T-helper 22 cell (primary cell): ENCODE measurements around the gene PDF.
A peak's percentile ranks its signal among the peaks of the same experiment; 100 is the strongest.
"Not testable (repeated sequence)": the region's sequence is repeated elsewhere in the genome, so short reads cannot be mapped to it uniquely, and the experiment has no call there.

Source experiments
- DNase-seq: peaks from one replicate; pipeline ENCODE4 v3.0.0-alpha.2; 2020; ENCODE audit warnings: low read depth

Gene PDF

DNA sequence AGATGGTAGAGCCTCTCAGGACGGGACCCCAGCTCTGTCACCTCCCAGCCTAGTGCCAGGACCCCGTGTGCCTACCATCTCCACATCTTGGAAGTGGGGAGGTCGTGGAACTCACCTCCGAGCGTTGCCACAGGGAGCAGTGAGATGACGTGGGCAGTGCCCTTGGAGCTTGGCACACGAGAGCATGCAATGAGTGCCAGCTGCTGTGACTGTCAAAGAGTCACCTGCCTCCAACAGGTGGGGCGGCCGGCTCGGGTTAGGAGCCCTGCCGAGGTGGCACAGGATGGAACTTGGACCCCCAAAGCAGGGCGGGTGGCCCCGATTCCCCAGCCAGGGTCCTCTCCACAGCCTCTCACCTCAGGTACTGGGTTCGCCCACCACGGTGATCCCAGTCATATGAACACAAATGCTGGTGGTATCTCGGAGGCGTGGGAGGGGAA is 13.8 kb downstream of the PDF start:
- no peak for DNase-seq

DNA sequence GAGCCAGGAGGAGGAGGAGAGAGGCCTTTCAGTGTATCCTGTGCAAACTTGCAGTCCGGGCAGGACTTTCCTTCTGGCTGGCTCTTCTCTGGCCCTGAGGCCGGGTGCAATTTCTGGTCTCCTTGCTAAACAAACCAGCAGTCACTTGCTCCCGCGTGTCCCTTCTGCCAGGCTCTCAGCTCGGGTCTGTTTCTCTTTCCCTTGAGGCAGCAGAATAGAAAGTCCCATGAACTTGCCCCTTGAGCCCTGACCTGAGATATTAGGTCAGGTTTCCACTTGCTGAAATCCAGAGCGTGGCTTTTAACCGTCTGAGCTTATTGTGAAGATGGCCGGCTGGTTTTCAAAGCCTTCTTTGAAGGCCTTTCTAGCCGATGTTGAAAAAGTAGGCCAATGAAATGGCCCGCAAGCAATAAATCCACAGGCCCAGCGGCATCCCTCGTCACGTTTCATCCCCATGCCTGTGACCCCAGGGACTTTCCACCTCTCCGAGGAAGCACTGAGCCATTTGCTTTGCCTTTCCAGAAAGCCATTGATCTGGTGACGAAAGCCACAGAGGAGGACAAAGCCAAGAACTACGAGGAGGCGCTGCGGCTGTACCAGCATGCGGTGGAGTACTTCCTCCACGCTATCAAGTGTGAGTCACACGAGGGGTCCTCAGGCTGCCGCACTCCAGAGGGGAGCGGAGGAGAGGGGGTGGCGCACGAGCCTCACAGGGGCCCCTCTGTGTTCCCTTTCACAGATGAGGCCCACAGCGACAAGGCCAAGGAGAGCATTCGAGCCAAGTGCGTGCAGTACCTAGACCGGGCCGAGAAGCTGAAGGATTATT is 14.7 kb downstream of the PDF start:
- DNase-seq: no peak

DNA sequence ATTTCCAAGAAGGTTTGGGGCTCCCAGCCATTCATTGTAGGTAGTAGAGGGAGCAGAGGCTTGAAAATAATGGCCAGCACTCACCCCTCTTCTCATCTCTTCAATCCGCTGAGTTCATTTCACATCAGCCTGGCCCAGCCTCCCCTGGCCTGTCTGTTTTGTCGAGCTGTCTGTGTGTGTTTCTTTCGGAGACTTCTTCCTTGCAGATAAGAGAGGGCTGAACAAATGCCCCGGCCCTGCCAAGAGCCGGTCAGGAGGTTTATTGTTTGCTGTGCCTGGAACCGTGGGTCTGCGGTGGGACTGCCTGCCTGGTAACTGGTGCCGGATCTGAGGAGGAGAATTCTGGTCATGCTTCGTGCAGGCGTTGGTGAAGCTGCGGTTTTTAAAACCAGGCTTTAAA is 15.9 kb downstream of the PDF start:
- no peak for DNase-seq

DNA sequence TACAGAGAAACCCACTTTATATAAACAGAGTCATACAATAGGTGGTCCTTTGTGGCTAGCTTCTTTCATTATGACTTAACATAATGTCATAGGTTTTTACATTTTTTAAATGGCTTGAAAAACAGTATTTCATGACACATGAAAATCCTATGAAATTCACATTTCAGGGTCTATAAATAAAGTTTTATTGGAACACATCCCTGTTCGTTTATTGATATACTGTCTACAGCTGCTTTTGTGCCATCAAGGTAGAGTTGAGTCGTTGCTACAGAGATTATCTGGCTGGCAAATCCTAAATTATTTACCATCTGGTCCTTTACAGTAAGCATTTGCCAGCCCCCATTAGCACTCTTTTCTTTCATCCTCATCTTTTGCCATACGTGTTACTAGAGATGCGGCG is 16.9 kb downstream of the PDF start:
- DNase-seq: no peak

GRCh38 chr16:69311533-69312387 is 18.6 kb downstream of the PDF start:
- peak; percentile 9 for DNase-seq

GRCh38 chr16:69310653-69311532 is 19.5 kb downstream of the PDF start, which contains the start of gene VPS4A:
Gene VPS4A (plus strand): TSS chr16:69311350. CDS start chr16:69311512, 162 bp downstream.
- DNase-seq: peak; percentile 93

- DNase-seq: no peak
Measured at GRCh38 chr16:69309316-69309715, 21.1 kb downstream of the PDF start.

DNA sequence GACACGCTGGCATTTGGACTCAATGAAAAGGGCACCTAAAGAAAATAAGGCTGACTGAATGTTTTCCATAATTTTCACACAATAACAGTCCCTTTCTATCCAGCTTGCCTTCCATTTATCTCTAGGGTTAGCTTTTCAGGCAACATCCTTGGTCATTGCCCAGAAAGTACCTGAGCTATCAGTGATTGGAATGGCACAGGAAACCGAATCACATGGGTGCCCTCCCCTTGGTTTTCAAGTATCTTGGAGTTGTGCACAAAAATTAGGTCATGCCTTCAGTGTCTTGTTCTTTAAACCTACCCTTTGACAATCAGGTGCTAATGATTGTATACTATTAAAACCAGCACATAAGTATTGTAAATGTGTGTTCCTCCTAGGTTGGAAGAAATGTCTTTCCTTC is 22.5 kb downstream of the PDF start:
- DNase-seq: no peak

- DNase-seq: no peak
Measured at GRCh38 chr16:69307091-69307490, 23.3 kb downstream of the PDF start.

GRCh38 chr16:69306031-69306430 is 24.4 kb downstream of the PDF start:
- no peak for DNase-seq

DNA sequence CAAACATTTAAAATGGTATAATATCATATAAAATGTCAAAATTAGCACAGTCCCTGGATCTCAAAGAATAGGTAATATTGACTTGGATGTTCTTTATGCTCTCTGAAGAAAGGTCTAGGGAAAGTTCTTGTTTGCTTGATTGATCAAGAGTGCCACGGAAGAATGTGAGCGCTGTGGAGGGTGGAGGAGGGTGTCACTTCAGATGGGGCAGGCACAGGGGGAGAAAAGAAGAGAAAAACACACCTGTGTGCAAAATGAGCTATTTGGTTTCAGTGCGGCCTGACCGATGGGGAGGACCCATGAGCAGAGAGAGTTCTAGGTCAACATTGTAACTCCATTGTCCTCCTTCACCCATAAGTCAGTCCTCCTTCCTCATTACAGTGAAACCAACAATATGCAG is 28.1 kb downstream of the PDF start:
- DNase-seq: no peak

DNA sequence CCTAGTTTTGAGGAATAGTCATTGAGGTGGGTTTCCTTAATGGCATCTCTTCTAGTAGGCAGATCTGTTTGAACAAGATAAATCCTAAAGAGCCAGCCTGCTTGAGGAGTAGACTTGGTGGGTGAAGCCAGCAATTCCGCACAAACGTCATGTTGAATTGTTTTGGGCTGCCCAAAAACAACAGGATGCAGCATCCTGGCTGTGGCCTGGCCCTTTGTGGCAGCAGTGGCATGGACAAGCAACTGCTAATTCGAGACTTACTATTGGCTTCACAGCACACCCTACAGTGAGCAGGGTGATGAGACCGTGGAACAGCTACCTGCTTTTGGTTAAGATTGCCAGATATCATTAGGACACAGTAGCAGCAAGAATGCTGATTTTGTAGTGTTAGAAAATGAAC is 28.5 kb downstream of the PDF start:
- no peak for DNase-seq

DNA sequence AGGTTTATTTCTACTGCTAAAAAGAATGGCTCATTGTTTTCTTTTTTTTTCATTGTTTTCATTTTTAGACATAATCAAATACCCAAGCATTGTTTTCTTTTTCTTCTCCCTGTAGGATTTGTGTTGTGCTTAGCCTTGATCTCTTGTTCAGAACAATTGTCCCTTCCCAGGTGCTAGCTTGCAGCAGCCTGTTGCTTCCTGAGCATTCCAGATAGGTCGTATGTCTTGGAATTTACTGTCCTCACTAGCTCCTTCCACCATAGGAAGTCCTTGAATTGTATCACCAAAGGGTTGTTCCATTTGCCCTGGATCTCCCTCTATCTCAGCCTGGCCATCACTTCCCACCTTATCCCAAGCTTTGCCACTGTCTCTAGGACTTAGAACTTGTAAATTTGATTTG is 29.2 kb downstream of the PDF start:
- no peak for DNase-seq

DNA sequence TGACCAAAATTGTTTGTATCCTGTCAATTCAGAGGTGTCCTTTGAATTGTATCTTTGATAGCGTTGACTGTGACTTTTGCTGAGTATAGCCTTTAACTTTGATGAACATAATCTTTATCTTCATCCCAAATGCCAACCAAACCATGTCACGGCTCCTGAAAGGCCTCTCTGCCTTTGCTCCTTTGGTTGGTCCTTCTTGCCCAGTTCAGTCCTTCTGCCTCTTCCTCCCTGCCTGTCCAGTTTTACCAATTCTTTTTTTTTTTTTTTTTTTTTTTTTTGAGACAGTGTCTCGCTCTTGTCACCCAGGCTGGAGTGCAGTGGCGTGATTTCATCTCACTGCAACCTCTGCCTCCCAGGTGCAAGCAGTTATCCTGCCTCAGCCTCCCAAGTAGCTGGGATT is 32.1 kb downstream of the PDF start:
- no peak for DNase-seq

DNA sequence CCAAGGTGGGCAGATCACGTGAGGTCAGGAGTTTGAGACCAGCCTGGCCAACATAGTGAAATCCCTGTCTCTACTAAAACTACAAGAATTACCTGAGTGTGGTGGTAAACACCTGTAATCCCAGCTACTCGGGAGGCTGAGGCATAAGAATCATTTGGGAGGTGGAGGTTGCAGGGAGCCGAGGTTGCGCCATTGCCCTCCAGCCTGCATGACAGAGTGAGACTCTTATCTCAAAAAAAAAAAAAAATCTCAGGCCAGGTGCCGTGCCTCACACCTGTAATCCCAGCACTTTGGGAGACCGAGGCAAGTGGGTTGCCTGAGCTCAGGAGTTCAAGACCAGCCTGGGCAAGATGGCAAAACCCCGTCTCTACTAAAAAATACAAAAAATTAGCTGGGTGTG is 33.6 kb downstream of the PDF start:
- DNase-seq: not testable (repeated sequence)

- no peak for DNase-seq
Measured at GRCh38 chr16:69294051-69294450, 36.3 kb downstream of the PDF start.

DNA sequence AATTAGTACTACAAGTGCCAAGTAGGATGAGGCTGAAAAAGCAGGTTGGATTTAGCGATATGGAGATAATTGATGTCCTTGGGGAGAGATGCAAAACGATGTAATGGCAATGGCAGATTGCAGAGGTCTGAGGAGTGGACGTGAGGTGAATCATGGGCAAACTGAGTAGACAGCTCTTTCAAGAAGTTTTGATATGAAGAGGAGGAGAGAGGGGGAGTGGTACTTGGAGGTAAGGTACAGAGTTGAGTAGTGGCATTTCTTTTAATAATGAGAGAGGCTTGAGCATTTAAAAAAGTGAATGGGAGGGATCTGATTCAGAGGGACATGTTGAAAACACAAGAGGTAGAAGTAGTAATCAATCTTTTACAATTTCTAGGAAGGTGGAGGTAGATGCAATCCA is 37.0 kb downstream of the PDF start:
- DNase-seq: no peak

DNA sequence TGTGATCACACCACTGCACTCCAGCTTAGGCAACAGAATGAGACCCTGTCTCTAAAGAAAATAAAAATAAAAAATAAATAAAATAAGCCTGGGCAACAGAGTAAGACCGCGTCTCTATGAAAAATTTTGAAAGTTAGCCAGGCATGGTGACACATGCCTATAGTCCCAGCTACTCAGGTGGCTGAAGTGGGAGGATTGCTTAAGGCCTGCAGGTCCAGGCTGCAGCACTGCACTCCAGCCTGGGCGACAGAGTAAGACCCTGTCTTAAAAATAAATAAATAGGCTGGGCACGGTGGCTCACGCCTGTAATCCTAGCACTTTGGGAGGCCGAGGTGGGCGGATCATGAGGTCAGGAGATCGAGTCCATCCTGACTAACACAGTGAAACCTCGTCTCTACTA is 38.7 kb downstream of the PDF start:
- not testable (repeated sequence) for DNase-seq

GRCh38 chr16:69286941-69287713 is 43.3 kb downstream of the PDF start:
- no peak for DNase-seq

DNA sequence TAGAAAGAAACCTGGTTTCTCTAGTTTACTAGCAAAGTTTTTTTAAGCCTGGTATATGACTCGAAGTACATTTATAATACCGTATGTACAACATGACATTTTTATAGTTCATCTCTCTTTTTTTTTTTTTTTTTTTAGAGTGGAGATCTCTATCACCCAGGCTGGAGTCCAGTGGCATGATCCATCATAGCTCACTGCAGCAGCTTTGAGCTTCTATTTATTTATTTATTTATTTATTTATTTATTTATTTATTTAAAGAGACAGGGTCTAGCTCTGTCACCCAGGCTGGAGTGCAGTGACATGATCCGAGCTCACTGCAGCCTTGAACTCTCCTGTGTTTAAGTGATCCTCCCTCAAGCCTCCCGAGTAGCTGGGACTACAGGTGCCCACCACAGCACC is 45.1 kb downstream of the PDF start:
- no peak for DNase-seq

GRCh38 chr16:69283851-69284250 is 46.5 kb downstream of the PDF start:
- DNase-seq: no peak
